ENCODE data around the gene PDPR. TPM values are rescaled to one million over a fixed set of nuclear protein-coding genes. Genes with fewer than 3 reads are reported as not detected.
"Not testable (repeated sequence)": the region's sequence is repeated elsewhere in the genome, so short reads cannot be mapped to it uniquely, and the experiment has no call there.

Gene PDPR
- total RNA-seq, 1 donor from 2014 or later: 17.3 TPM

GRCh38 chr16:70109583-70110279 is 4.4 kb upstream of the PDPR start:
- H3K4me1 ChIP-seq; H3K27me3 ChIP-seq; DNase-seq (ENCODE audit: low spot score in 2 of 2); H3K36me3 ChIP-seq; H3K4me3 ChIP-seq; intact Hi-C loops (cut with DNase I); H3K27ac ChIP-seq; H3K9me3 ChIP-seq: not testable (repeated sequence)

- H3K4me1 ChIP-seq; H3K36me3 ChIP-seq; H3K27ac ChIP-seq; H3K4me3 ChIP-seq; DNase-seq (ENCODE audit: low spot score in 2 of 2); H3K9me3 ChIP-seq; intact Hi-C loops (cut with DNase I); H3K27me3 ChIP-seq: not testable (repeated sequence)
Measured at GRCh38 chr16:70112162-70112561, 2.0 kb upstream of the PDPR start.

GRCh38 chr16:70113599-70113981 is 542 bp upstream of the PDPR start:
- H3K9me3 ChIP-seq; H3K27me3 ChIP-seq; DNase-seq (ENCODE audit: low spot score in 2 of 2); intact Hi-C loops (cut with DNase I); H3K4me1 ChIP-seq; H3K36me3 ChIP-seq: not testable (repeated sequence)
- peak overlapping the region; percentile 77 to 85 for H3K27ac ChIP-seq
- peak overlapping the region; percentile 77 to 90 for H3K4me3 ChIP-seq

GRCh38 chr16:70118354-70118753 is 4.2 kb downstream of the PDPR start:
- H3K27me3 ChIP-seq; H3K9me3 ChIP-seq; H3K27ac ChIP-seq; H3K4me1 ChIP-seq; H3K4me3 ChIP-seq; intact Hi-C loops (cut with DNase I); DNase-seq (ENCODE audit: low spot score in 2 of 2): not testable (repeated sequence)
- H3K36me3 ChIP-seq: peaks cover 13 to 18% of the 10 kb centered on the region in 2 donors

- intact Hi-C loops (cut with DNase I); H3K4me3 ChIP-seq; H3K27me3 ChIP-seq; H3K4me1 ChIP-seq; H3K9me3 ChIP-seq; H3K27ac ChIP-seq; DNase-seq (ENCODE audit: low spot score in 2 of 2): not testable (repeated sequence)
- peaks cover 17 to 22% of the 10 kb centered on the region in 2 donors for H3K36me3 ChIP-seq
Measured at GRCh38 chr16:70118776-70119175, 4.6 kb downstream of the PDPR start.

GRCh38 chr16:70120398-70120797 is 6.3 kb downstream of the PDPR start:
- H3K4me3 ChIP-seq; H3K27ac ChIP-seq; H3K4me1 ChIP-seq; DNase-seq (ENCODE audit: low spot score in 2 of 2); intact Hi-C loops (cut with DNase I); H3K9me3 ChIP-seq; H3K27me3 ChIP-seq: not testable (repeated sequence)
- H3K36me3 ChIP-seq: peaks cover 21 to 29% of the 10 kb centered on the region in 2 donors

GRCh38 chr16:70123822-70124221 is 9.7 kb downstream of the PDPR start:
- H3K36me3 ChIP-seq: peaks cover 37 to 59% of the 10 kb centered on the region in 2 donors

GRCh38 chr16:70126226-70126625 is 12.1 kb downstream of the PDPR start:
- DNase-seq (ENCODE audit: low spot score in 2 of 2); H3K4me1 ChIP-seq; H3K27ac ChIP-seq; H3K27me3 ChIP-seq; H3K9me3 ChIP-seq; H3K4me3 ChIP-seq; intact Hi-C loops (cut with DNase I): not testable (repeated sequence)
- peaks cover 57 to 75% of the 10 kb centered on the region in 2 donors for H3K36me3 ChIP-seq

More at GRCh38 chr16:70123822-70124221, 9.7 kb downstream of the PDPR start:
- H3K27me3 ChIP-seq; H3K27ac ChIP-seq; H3K4me3 ChIP-seq; DNase-seq (ENCODE audit: low spot score in 2 of 2); intact Hi-C loops (cut with DNase I); H3K4me1 ChIP-seq; H3K9me3 ChIP-seq: not testable (repeated sequence)

GRCh38 chr16:70127706-70128105 is 13.6 kb downstream of the PDPR start:
- peaks cover 55 to 77% of the 10 kb centered on the region in 2 donors for H3K36me3 ChIP-seq
- intact Hi-C loops (cut with DNase I): not testable (repeated sequence)

GRCh38 chr16:70128844-70129243 is 14.7 kb downstream of the PDPR start:
- H3K4me3 ChIP-seq; H3K27me3 ChIP-seq; H3K27ac ChIP-seq; DNase-seq (ENCODE audit: low spot score in 2 of 2); intact Hi-C loops (cut with DNase I); H3K4me1 ChIP-seq; H3K9me3 ChIP-seq: not testable (repeated sequence)
- peaks cover 56 to 80% of the 10 kb centered on the region in 2 donors for H3K36me3 ChIP-seq

More at GRCh38 chr16:70127706-70128105, 13.6 kb downstream of the PDPR start:
- H3K27me3 ChIP-seq; H3K27ac ChIP-seq; H3K4me3 ChIP-seq; DNase-seq (ENCODE audit: low spot score in 2 of 2); H3K4me1 ChIP-seq; H3K9me3 ChIP-seq: not testable (repeated sequence)

GRCh38 chr16:70135796-70136195 is 21.7 kb downstream of the PDPR start:
- peaks cover 61 to 75% of the 10 kb centered on the region in 2 donors for H3K36me3 ChIP-seq
- H3K27me3 ChIP-seq; H3K4me3 ChIP-seq; H3K4me1 ChIP-seq; intact Hi-C loops (cut with DNase I); H3K27ac ChIP-seq; H3K9me3 ChIP-seq; DNase-seq (ENCODE audit: low spot score in 2 of 2): not testable (repeated sequence)

- DNase-seq (ENCODE audit: low spot score in 2 of 2); intact Hi-C loops (cut with DNase I); H3K4me1 ChIP-seq; H3K27me3 ChIP-seq; H3K9me3 ChIP-seq; H3K4me3 ChIP-seq; H3K27ac ChIP-seq: not testable (repeated sequence)
- H3K36me3 ChIP-seq: peaks cover 68 to 79% of the 10 kb centered on the region in 2 donors
Measured at GRCh38 chr16:70136595-70136994, 22.5 kb downstream of the PDPR start.

GRCh38 chr16:70142739-70143138 is 28.6 kb downstream of the PDPR start:
- H3K27me3 ChIP-seq; DNase-seq (ENCODE audit: low spot score in 2 of 2); H3K4me3 ChIP-seq; H3K4me1 ChIP-seq; H3K9me3 ChIP-seq; H3K27ac ChIP-seq; intact Hi-C loops (cut with DNase I): not testable (repeated sequence)
- H3K36me3 ChIP-seq: peaks cover 59 to 62% of the 10 kb centered on the region in 2 donors

- H3K27ac ChIP-seq; DNase-seq (ENCODE audit: low spot score in 2 of 2); H3K9me3 ChIP-seq; H3K4me3 ChIP-seq; intact Hi-C loops (cut with DNase I); H3K4me1 ChIP-seq; H3K27me3 ChIP-seq: not testable (repeated sequence)
- peaks cover 57 to 65% of the 10 kb centered on the region in 2 donors for H3K36me3 ChIP-seq
Measured at GRCh38 chr16:70143231-70143895, 29.2 kb downstream of the PDPR start.

Measured in ascending aorta (tissue), 2 donors.